DND-41 (cell line): Measurements from ENCODE around the gene SLC39A11.

Experiments
- EZH2 ChIP-seq: IDR thresholded peaks from 3 replicates; pipeline ENCODE4 v1.6.1; 2012; ENCODE audit warnings: borderline replicate concordance, low read depth, mild to moderate bottlenecking, moderate library complexity, low read length, inconsistent platforms; ENCODE audit not compliant: severe bottlenecking
- TF ChIP-seq, protein P1 (sequence below): IDR thresholded peaks from 2 replicates; pipeline ENCODE4 v1.5.1; 2012; ENCODE audit warnings: borderline replicate concordance, low read length, moderate library complexity, mild to moderate bottlenecking; ENCODE audit not compliant: poor library complexity, severe bottlenecking; ENCODE audit errors: extremely low read depth

DNA sequence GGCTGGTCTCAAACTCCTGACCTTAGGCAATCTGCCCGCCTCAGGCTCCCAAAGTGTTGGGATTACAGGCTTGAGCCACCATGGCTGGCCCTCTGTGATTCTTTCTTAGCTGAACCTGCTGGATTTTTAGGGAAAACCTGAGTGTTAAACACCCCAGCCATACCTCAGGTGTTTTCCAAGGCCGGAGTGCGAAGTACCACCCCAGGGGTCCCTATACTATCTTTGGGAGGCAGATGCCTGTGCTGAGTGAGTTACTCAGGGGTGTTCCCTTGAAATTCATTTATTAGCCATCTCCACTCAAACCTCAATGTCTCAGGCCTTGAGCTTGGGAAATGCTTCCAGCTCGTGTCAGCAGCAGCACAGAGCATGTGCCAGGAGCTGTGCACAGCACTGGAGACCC lies 432.7 kb downstream of the SLC39A11 start:
- TF ChIP-seq EZH2, result no peak
- TF ChIP-seq, protein P1, sequence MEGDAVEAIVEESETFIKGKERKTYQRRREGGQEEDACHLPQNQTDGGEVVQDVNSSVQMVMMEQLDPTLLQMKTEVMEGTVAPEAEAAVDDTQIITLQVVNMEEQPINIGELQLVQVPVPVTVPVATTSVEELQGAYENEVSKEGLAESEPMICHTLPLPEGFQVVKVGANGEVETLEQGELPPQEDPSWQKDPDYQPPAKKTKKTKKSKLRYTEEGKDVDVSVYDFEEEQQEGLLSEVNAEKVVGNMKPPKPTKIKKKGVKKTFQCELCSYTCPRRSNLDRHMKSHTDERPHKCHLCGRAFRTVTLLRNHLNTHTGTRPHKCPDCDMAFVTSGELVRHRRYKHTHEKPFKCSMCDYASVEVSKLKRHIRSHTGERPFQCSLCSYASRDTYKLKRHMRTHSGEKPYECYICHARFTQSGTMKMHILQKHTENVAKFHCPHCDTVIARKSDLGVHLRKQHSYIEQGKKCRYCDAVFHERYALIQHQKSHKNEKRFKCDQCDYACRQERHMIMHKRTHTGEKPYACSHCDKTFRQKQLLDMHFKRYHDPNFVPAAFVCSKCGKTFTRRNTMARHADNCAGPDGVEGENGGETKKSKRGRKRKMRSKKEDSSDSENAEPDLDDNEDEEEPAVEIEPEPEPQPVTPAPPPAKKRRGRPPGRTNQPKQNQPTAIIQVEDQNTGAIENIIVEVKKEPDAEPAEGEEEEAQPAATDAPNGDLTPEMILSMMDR, result no peak
